ENCODE data around the gene ASCC1. TPM values are rescaled to one million over a fixed set of nuclear protein-coding genes. Genes with fewer than 3 reads are reported as not detected.

ASCC1 gene
- total and polyA plus RNA-seq, 2 of the 13 experiments (the other 11 are each of a cell fraction or from before 2014, with no cell fraction given) = 21.6 to 30.1 TPM

DNA sequence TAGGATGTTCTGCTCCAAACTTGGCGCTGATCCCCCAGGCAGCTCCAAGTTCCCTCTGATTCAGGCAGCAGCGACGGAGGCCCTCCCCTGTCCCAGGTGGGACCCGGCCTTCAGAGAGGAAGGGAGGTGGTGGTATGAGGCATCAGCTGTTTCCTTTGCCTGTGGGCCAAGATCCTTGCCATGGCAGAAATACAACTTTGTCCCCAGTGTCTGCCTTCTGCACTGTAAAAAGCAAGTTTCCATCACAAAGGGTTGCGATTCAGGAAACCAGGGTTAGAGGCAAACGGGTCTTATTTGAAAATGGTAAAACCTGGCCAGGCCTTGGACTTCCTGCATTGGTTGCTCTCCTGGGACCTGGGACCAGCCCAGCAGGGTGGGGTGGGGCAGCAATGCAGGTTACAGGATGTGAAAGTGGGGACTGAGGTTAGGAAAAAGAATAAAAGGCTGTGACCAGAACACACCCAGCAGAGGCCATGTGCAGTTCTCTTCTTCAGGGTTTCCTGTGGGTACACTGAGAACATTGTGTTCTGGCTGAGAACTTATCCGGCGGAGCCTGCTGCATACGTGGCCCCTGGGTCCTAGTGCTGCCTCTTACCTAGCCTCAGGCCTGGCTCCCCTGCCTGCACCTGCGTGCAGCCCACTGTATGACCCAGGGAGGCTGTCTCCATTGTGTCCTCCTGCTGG, 32.5 kb upstream of the ASCC1 start (continued):
- no peak for TF ChIP-seq ZNF674 (CRISPR knock-in tag; IDR thresholded peaks at IDR 0.05; ENCODE audit: low read depth)
- TF ChIP-seq, protein P1, sequence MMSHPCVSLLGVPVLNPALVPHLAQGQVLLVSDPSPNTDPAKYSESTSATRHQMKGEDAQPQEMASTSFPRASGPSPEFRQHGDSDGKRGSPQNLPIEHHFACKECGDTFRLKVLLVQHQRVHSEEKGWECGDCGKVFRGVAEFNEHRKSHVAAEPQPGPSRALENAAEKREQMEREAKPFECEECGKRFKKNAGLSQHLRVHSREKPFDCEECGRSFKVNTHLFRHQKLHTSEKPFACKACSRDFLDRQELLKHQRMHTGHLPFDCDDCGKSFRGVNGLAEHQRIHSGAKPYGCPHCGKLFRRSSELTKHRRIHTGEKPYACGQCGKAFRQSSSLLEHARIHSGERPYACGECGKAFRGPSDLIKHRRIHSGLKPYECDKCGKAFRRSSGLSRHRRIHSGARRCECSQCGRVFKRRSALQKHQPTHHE (CRISPR knock-in tag; IDR thresholded peaks at IDR 0.05; ENCODE audit: borderline replicate concordance) = no peak
- TF ChIP-seq CREB1 (IDR thresholded peaks at IDR 0.05) = no peak
- TF ChIP-seq CREB1 (CRISPR knock-in tag; IDR thresholded peaks at IDR 0.05) = no peak
- TF ChIP-seq, protein P2, sequence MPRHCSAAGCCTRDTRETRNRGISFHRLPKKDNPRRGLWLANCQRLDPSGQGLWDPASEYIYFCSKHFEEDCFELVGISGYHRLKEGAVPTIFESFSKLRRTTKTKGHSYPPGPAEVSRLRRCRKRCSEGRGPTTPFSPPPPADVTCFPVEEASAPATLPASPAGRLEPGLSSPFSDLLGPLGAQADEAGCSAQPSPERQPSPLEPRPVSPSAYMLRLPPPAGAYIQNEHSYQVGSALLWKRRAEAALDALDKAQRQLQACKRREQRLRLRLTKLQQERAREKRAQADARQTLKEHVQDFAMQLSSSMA (CRISPR knock-in tag; IDR thresholded peaks at IDR 0.05) = no peak
- TF ChIP-seq PAWR (CRISPR knock-in tag; IDR thresholded peaks at IDR 0.05; ENCODE audit: borderline replicate concordance) = no peak
- peak; percentile 46 for TF ChIP-seq ASH2L (IDR thresholded peaks at IDR 0.05; ENCODE audit: insufficient read length, low read depth, low read length)
- TF ChIP-seq, protein P3, sequence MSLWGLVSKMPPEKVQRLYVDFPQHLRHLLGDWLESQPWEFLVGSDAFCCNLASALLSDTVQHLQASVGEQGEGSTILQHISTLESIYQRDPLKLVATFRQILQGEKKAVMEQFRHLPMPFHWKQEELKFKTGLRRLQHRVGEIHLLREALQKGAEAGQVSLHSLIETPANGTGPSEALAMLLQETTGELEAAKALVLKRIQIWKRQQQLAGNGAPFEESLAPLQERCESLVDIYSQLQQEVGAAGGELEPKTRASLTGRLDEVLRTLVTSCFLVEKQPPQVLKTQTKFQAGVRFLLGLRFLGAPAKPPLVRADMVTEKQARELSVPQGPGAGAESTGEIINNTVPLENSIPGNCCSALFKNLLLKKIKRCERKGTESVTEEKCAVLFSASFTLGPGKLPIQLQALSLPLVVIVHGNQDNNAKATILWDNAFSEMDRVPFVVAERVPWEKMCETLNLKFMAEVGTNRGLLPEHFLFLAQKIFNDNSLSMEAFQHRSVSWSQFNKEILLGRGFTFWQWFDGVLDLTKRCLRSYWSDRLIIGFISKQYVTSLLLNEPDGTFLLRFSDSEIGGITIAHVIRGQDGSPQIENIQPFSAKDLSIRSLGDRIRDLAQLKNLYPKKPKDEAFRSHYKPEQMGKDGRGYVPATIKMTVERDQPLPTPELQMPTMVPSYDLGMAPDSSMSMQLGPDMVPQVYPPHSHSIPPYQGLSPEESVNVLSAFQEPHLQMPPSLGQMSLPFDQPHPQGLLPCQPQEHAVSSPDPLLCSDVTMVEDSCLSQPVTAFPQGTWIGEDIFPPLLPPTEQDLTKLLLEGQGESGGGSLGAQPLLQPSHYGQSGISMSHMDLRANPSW (CRISPR knock-in tag; IDR thresholded peaks at IDR 0.05; ENCODE audit: borderline replicate concordance) = 0 out of 2 replicates have a peak, but pooled peaks have one; percentile 52
- TF ChIP-seq ZNF713 (CRISPR knock-in tag; IDR thresholded peaks at IDR 0.05) = no peak
- TF ChIP-seq SKI (IDR thresholded peaks at IDR 0.05; ENCODE audit: partially characterized antibody) = no peak
- peak; percentile 87 for TF ChIP-seq POLR2G (IDR thresholded peaks at IDR 0.05; ENCODE audit: low read depth, low read length)
- no peak for TF ChIP-seq RFXANK (CRISPR knock-in tag; IDR thresholded peaks at IDR 0.05)
- no peak for TF ChIP-seq HNF4A (CRISPR knock-in tag; IDR thresholded peaks at IDR 0.05)
- peak; percentile 20; the same call in 1 of the 2 replicates for TF ChIP-seq ZNF777 (CRISPR knock-in tag; IDR thresholded peaks at IDR 0.05)
- no peak for TF ChIP-seq EZH2 (conservative IDR thresholded peaks at IDR 0.05; ENCODE audit: low read depth, low read length)
- no peak for TF ChIP-seq ZNF33B (CRISPR knock-in tag; IDR thresholded peaks at IDR 0.05)
- TF ChIP-seq RBAK (CRISPR knock-in tag; IDR thresholded peaks at IDR 0.05) = no peak
- TF ChIP-seq, protein P4, sequence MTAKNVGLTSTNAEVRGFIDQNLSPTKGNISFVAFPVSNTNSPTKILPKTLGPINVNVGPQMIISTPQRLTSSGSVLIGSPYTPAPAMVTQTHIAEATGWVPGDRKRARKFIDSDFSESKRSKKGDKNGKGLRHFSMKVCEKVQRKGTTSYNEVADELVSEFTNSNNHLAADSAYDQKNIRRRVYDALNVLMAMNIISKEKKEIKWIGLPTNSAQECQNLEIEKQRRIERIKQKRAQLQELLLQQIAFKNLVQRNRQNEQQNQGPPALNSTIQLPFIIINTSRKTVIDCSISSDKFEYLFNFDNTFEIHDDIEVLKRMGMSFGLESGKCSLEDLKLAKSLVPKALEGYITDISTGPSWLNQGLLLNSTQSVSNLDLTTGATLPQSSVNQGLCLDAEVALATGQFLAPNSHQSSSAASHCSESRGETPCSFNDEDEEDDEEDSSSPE (CRISPR knock-in tag; IDR thresholded peaks at IDR 0.05) = 0 out of 2 replicates have a peak, but pooled peaks have one; percentile 33
- TF ChIP-seq RFX5 (IDR thresholded peaks at IDR 0.05; ENCODE audit: low read depth, low read length) = no peak
- TF ChIP-seq RBM22 (optimal IDR thresholded peaks at IDR 0.05; ENCODE audit: low read length) = no peak
- TF ChIP-seq ESRRA (CRISPR knock-in tag; IDR thresholded peaks at IDR 0.05; ENCODE audit: low read depth) = no peak

All from HepG2 (cell line).